GM18861 (cell line): ENCODE measurements around the gene FAM227B.

Source experiments
- ATAC-seq: cut with Tn5 transposase; IDR thresholded peaks from one replicate; pipeline ENCODE4 v1.9.1; 2021; ENCODE audit not compliant: unreplicated experiment

The FAM227B gene

GRCh38 chr15:49303003-49303402, 317.6 kb downstream of the FAM227B start:
- no peak for ATAC-seq

GRCh38 chr15:49301562-49301961, 319.1 kb downstream of the FAM227B start:
- ATAC-seq = no peak

GRCh38 chr15:49300856-49301255, 319.8 kb downstream of the FAM227B start:
- no peak for ATAC-seq

- no peak for ATAC-seq
Observed at GRCh38 chr15:49297584-49297983, 323.0 kb downstream of the FAM227B start.

- no peak for ATAC-seq
Observed at GRCh38 chr15:49296258-49296657, 324.4 kb downstream of the FAM227B start.

GRCh38 chr15:49293941-49294340, 326.7 kb downstream of the FAM227B start:
- ATAC-seq = no peak

GRCh38 chr15:49290191-49290590, 330.4 kb downstream of the FAM227B start:
- ATAC-seq = no peak

- ATAC-seq = no peak
Observed at GRCh38 chr15:49288391-49288790, 332.2 kb downstream of the FAM227B start.

- no peak for ATAC-seq
Observed at GRCh38 chr15:49287481-49287880, 333.1 kb downstream of the FAM227B start.

GRCh38 chr15:49286649-49287404, 333.8 kb downstream of the FAM227B start:
- ATAC-seq = no peak

GRCh38 chr15:49282366-49282765, 338.3 kb downstream of the FAM227B start:
- no peak for ATAC-seq

- ATAC-seq = no peak
Observed at GRCh38 chr15:49279521-49280456, 340.8 kb downstream of the FAM227B start.

- no peak for ATAC-seq
Observed at GRCh38 chr15:49278751-49279150, 341.9 kb downstream of the FAM227B start.
